ENCODE results near the gene FAM184B. TPM values are rescaled to one million over a fixed set of nuclear protein-coding genes. Genes with fewer than 3 reads are reported as not detected.

The FAM184B gene
- total RNA-seq, 1 donor from 2014 or later = 0.02 TPM

DNA sequence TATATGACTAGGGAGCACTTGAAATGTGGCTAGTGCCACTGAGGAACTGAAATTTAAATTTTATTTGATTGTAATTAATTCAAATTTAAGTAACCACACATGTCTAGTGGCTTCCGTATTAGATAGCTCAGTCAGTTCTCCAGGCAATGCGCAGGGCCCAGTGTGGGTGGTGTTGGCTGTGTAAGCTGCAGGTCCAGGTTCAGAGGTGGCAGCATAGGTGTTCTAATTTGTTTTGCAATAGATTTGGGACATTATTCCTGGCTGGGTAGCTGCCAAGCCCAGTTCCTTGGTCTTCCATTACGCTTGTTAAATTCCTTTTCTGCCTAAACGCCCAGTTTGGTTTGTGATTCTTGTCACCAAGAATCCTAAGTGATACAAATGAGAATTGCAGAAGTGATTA is 79.5 kb downstream of the FAM184B start:
- Mint-ChIP-seq H3K4me1 (no peaks in the 10 kb centered on the region), H3K27me3 (no peaks in the 10 kb centered on the region), H3K27ac (no peak overlapping the region), H3K4me3 (no peak overlapping the region), H3K36me3 (ENCODE audit: low read depth) (no peaks in the 10 kb centered on the region), H3K9me3 (peaks cover 16% of the 10 kb centered on the region)
- CTCF ChIA-PET = no interaction called here
- intact Hi-C loops (cut with micrococcal nuclease) = no loop called here
- ATAC-seq (ENCODE audit: low read depth) = no peak
- POLR2A ChIA-PET = no interaction called here
- TF ChIP-seq, protein P1, sequence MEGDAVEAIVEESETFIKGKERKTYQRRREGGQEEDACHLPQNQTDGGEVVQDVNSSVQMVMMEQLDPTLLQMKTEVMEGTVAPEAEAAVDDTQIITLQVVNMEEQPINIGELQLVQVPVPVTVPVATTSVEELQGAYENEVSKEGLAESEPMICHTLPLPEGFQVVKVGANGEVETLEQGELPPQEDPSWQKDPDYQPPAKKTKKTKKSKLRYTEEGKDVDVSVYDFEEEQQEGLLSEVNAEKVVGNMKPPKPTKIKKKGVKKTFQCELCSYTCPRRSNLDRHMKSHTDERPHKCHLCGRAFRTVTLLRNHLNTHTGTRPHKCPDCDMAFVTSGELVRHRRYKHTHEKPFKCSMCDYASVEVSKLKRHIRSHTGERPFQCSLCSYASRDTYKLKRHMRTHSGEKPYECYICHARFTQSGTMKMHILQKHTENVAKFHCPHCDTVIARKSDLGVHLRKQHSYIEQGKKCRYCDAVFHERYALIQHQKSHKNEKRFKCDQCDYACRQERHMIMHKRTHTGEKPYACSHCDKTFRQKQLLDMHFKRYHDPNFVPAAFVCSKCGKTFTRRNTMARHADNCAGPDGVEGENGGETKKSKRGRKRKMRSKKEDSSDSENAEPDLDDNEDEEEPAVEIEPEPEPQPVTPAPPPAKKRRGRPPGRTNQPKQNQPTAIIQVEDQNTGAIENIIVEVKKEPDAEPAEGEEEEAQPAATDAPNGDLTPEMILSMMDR (IDR thresholded peaks at IDR 0.05) = no peak
- no peak for DNase-seq

DNA sequence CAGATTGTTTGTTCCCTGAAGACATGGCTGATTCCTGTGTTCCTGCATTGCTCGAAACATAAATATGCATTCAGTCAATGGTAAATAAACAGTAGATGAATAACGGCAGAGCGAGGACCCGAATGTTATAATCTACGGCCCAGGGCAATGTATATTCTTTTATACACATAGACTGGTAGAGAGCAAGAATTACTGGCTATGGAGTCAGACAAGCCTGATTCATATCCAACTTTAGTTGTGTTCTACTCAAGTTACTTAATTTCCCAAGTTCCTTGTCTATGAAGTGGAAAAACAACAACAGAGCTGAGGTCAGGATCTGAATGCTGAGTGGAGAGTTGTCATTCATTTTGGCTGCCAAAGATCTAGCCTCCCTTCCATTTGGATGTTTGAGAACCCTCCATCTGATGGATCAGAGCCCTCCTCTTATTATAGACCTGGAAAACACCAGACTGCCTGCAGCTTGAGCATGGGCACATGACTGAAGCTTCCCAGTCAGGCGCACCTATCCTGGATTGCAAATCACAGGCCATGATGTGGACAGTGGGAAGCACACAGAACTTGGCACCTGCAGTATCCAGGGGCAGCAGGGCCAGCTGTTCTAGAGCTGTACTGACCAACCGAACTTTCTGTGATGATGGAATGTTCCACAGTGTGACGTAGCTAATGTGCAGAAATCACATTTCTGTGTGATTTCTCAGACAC is 80.1 kb downstream of the FAM184B start:
- no peaks in the 10 kb centered on the region for H3K27me3 Mint-ChIP-seq
- no peaks in the 10 kb centered on the region for H3K4me1 Mint-ChIP-seq
- no peak overlapping the region for H3K4me3 Mint-ChIP-seq
- ChIA-PET CTCF (interaction anchor here (0.6 kb wide), 1 partner anchor 52 kb away, joined by 3 read pairs; no protein-coding TSS in a partner anchor), POLR2A (no interaction called here)
- no peak for DNase-seq
- ATAC-seq (ENCODE audit: low read depth) = no peak
- peaks cover 16% of the 10 kb centered on the region for H3K9me3 Mint-ChIP-seq
- TF ChIP-seq, protein P1 (IDR thresholded peaks at IDR 0.05) = no peak
- no peaks in the 10 kb centered on the region for H3K36me3 Mint-ChIP-seq (ENCODE audit: low read depth)
- intact Hi-C loops (cut with micrococcal nuclease) = no loop called here
- H3K27ac Mint-ChIP-seq = no peak overlapping the region

DNA sequence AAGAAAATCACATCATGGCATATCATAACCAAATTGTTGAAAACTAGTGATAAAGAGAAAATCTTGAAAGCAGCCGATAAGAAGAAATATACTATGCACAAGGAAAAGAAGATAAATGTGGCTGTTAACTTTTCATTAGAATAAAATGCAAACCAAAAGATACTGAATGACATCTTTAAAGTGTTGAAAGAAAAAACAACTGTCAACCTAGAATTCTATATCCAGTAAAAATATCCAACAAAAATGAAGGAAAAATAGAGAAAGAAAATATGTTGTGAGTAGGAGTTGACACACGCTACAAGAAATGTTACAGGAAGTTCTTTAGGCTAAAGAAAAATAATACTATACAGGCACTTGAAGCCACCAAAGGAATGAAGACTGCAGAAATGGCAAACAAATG is 82.0 kb downstream of the FAM184B start:
- POLR2A ChIA-PET = no interaction called here
- TF ChIP-seq, protein P1 (IDR thresholded peaks at IDR 0.05) = no peak
- Mint-ChIP-seq H3K4me1 (no peaks in the 10 kb centered on the region), H3K27me3 (no peaks in the 10 kb centered on the region), H3K27ac (no peak overlapping the region), H3K4me3 (no peak overlapping the region), H3K36me3 (ENCODE audit: low read depth) (no peaks in the 10 kb centered on the region), H3K9me3 (peaks cover 16% of the 10 kb centered on the region)
- ATAC-seq (ENCODE audit: low read depth) (no peak), DNase-seq (no peak)
- intact Hi-C loops (cut with micrococcal nuclease) = no loop called here
- CTCF ChIA-PET = no interaction called here

DNA sequence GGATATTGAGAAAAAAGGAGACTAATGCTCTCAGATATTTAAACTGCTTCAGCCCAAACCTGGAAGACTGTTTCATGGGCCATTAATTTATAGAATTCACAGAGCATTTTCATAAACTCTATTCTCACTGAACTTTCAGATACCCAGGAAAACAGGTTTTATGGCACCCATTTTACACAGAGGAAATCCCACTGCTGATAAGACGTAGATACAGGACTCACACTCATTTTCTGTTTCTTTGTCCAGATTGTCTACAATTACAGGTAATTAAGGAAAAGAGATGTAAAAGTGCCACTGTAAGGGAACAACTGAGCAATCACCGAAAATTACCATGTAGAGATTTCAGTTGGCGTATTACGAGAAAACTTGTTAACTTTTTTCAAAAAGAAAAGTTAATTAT is 83.3 kb downstream of the FAM184B start:
- H3K4me1 Mint-ChIP-seq = no peaks in the 10 kb centered on the region
- H3K27ac Mint-ChIP-seq = no peak overlapping the region
- TF ChIP-seq, protein P1 (IDR thresholded peaks at IDR 0.05) = no peak
- ChIA-PET POLR2A (no interaction called here), CTCF (no interaction called here)
- H3K36me3 Mint-ChIP-seq (ENCODE audit: low read depth) = no peaks in the 10 kb centered on the region
- DNase-seq (no peak), ATAC-seq (ENCODE audit: low read depth) (no peak)
- H3K9me3 Mint-ChIP-seq = peaks cover 16% of the 10 kb centered on the region
- no peaks in the 10 kb centered on the region for H3K27me3 Mint-ChIP-seq
- no peak overlapping the region for H3K4me3 Mint-ChIP-seq
- intact Hi-C loops (cut with micrococcal nuclease) = no loop called here

DNA sequence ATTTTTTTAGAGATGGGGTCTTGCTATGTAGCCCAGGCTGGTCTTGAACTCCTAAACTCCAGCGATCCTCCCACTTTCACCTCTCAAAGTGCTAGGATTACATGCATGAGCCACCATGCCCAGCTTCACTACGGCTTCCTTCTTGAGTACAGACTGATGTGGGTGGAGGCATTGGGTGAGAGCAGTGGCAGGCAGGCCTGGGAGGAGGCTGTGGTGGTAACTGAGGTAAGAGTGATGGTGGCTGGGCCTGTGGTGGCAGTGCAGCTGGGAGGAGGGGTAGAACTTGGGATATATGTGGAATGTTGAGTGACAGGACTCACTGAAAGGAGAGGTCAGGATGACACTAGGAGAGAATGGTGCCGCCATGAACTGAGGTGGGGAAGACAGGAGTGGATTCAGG is 86.1 kb downstream of the FAM184B start:
- no peaks in the 10 kb centered on the region for H3K27me3 Mint-ChIP-seq
- TF ChIP-seq, protein P1 (IDR thresholded peaks at IDR 0.05) = no peak
- H3K27ac Mint-ChIP-seq = no peak overlapping the region
- intact Hi-C loops (cut with micrococcal nuclease) = no loop called here
- ChIA-PET CTCF (no interaction called here), POLR2A (no interaction called here)
- DNase-seq (no peak), ATAC-seq (ENCODE audit: low read depth) (no peak)
- H3K36me3 Mint-ChIP-seq (ENCODE audit: low read depth) = no peaks in the 10 kb centered on the region
- peaks cover 13% of the 10 kb centered on the region for H3K9me3 Mint-ChIP-seq
- no peaks in the 10 kb centered on the region for H3K4me1 Mint-ChIP-seq
- no peak overlapping the region for H3K4me3 Mint-ChIP-seq
